Right lobe of liver (tissue), 6 donors: ENCODE data around the gene SH3PXD2A. TPM values are rescaled to one million over a fixed set of nuclear protein-coding genes. Genes with fewer than 3 reads are reported as not detected.
A peak's percentile ranks its signal among the peaks of the same experiment; 100 is the strongest.

Experiments used
- ATAC-seq, 4 donors: fragments of 200-7000 bp; cut with Tn5 transposase; one replicate each; pipeline ENCODE4 v1.9.1; 2020; ENCODE audit warnings: mild to moderate bottlenecking in 4 of 4, moderate library complexity in 4 of 4
- DNase-seq, 3 donors: peaks; one replicate each; pipeline ENCODE4 v3.0.0-alpha.2; 2020
- H3K27ac ChIP-seq, 3 donors: fragments of 200-600 bp; one replicate each; pipeline ENCODE4 v1.8.0; 2022
- H3K27me3 ChIP-seq, 2 donors: fragments of 200-600 bp; one replicate each; pipeline ENCODE4 v1.8.0; 2022
- H3K36me3 ChIP-seq, 4 donors: fragments of 200-600 bp; sonication (generic) in 1 of 4; one replicate each; pipeline versions ENCODE4 v1.5.1 to v1.8.0; 2017 to 2022; ENCODE audit warnings: control low read depth in 1 of 4
- H3K4me1 ChIP-seq, 4 donors: fragments of 200-600 bp; sonication (generic) in 1 of 4; one replicate each; pipeline versions ENCODE4 v1.5.1 to v1.8.0; 2017 to 2022; ENCODE audit warnings: control low read depth in 1 of 4
- H3K4me3 ChIP-seq, 3 donors: fragments of 200-600 bp; one replicate each; pipeline ENCODE4 v1.8.0; 2022
- H3K9me3 ChIP-seq, 4 donors: fragments of 200-600 bp; sonication (generic) in 1 of 4; one replicate each; pipeline versions ENCODE4 v1.5.1 to v1.8.0; 2017 to 2022; ENCODE audit warnings: control low read depth in 1 of 4
- CTCF ChIP-seq, 4 donors: fragments of 200-600 bp in 3 of 4; fragments of 450-650 bp in 1 of 4; IDR thresholded peaks; one replicate each; pipeline versions ENCODE4 v1.5.1 to v1.8.0; 2016 to 2022; ENCODE audit warnings: antibody characterized with exemption in 4 of 4, mild to moderate bottlenecking in 2 of 4
- POLR2A ChIP-seq: fragments of 450-650 bp; IDR thresholded peaks from one replicate; pipeline ENCODE4 v1.6.1; 2017; ENCODE audit warnings: antibody characterized with exemption, mild to moderate bottlenecking
- WGBS: methylation state at CpG from one replicate; pipeline ENCODE4 v1.1.6; 2018; ENCODE audit warnings: low coverage, low lambda C conversion rate; ENCODE audit not compliant: insufficient coverage; ENCODE audit errors: missing lambda C conversion rate; 5-methylcytosine and 5-hydroxymethylcytosine counted together
- intact Hi-C, 2 donors: fragments of 100-400 bp; cut with DNase I; formaldehyde crosslinking; loops; one replicate each; pipeline versions ENCODE4 v1.11.2 to v1.14.1; 2022
- total RNA-seq, 6 experiments: library from RNA; depleted of rRNA in 2 of 6; stranded (reverse); fragments of >200 nt in 2 of 6; fragmentation: NEBNext Ultra II Directional in 3 of 6; extraction: Animal tissue kit (Norgen Biotek cat#: 25700) in 3 of 6; gene quantifications; one replicate each; pipeline versions ENCODE4 v1.1.0 to v1.2.4, GENCODE V29; 2016 to 2023
- donor health status: DM: no; HTN: yes; CAD: no.
- donor health status: DM: no; HTN: no; CAD: no.
- donor health status: DM: no; HTN: no; CAD: no.
- donor health status: DM: no; HTN: yes; CAD: no.
- donor health status: DM: no; HTN: yes; CAD: no.

The SH3PXD2A gene
- total RNA-seq, 6 experiments from 2014 or later: 3.0 to 38.3 (median 10.0) TPM

GRCh38 chr10:103648251-103648635, 207.1 kb downstream of the SH3PXD2A start:
- WGBS: 63% methylated on average over 5 of the region's 8 CpGs
- TF ChIP-seq POLR2A: no peak
- no peak for TF ChIP-seq CTCF (IDR thresholded peaks at IDR 0.05)
- Histone ChIP-seq H3K4me3 (no peak overlapping the region), H3K36me3 (peaks cover 0 to 7% (median 0%) of the 10 kb centered on the region in 4 donors), H3K4me1 (peaks cover 2 to 52% (median 28%) of the 10 kb centered on the region in 4 donors), H3K9me3 (no peaks in the 10 kb centered on the region), H3K27ac (peak overlapping the region in 1 of 3 donors; percentile 94), H3K27me3 (no peaks in the 10 kb centered on the region)
- intact Hi-C loops: no loop called here
- no peak for DNase-seq
- no peak for ATAC-seq

GRCh38 chr10:103646304-103646703, 209.1 kb downstream of the SH3PXD2A start:
- WGBS: 80% methylated on average over 1 of the region's 3 CpGs
- intact Hi-C loops: no loop called here
- Histone ChIP-seq H3K4me1 (peaks cover 0 to 44% (median 19%) of the 10 kb centered on the region in 4 donors), H3K27me3 (no peaks in the 10 kb centered on the region), H3K36me3 (peaks cover 0 to 11% (median 0%) of the 10 kb centered on the region in 4 donors), H3K27ac (no peak overlapping the region), H3K9me3 (no peaks in the 10 kb centered on the region), H3K4me3 (no peak overlapping the region)
- ATAC-seq: no peak
- DNase-seq: no peak
- TF ChIP-seq CTCF (IDR thresholded peaks at IDR 0.05): no peak
- no peak for TF ChIP-seq POLR2A

GRCh38 chr10:103645141-103646054, 210.0 kb downstream of the SH3PXD2A start:
- no peak for TF ChIP-seq CTCF (IDR thresholded peaks at IDR 0.05)
- no peak for TF ChIP-seq POLR2A
- intact Hi-C loops: no loop called here
- peaks cover 0 to 11% (median 0%) of the 10 kb centered on the region in 4 donors for H3K36me3 ChIP-seq
- H3K27ac ChIP-seq: no peak overlapping the region
- H3K27me3 ChIP-seq: no peaks in the 10 kb centered on the region
- peaks cover 0 to 37% (median 16%) of the 10 kb centered on the region in 4 donors for H3K4me1 ChIP-seq
- DNase-seq (peak in 2 of 3 donors; percentile 40 to 48), ATAC-seq (peak in 1 of 4 donors; percentile 40)
- no peak overlapping the region for H3K4me3 ChIP-seq
- H3K9me3 ChIP-seq: no peaks in the 10 kb centered on the region
- 61% methylated on average over 7 of the region's 12 CpGs for WGBS

GRCh38 chr10:103643381-103643780, 212.0 kb downstream of the SH3PXD2A start:
- DNase-seq (no peak), ATAC-seq (peak in 2 of 4 donors; percentile 24 to 25)
- intact Hi-C loops: no loop called here
- H3K9me3 ChIP-seq: no peaks in the 10 kb centered on the region
- no peak overlapping the region for H3K4me3 ChIP-seq
- H3K36me3 ChIP-seq: peaks cover 0 to 11% (median 0%) of the 10 kb centered on the region in 4 donors
- WGBS: 87% methylated on average over 7 of the region's 7 CpGs
- H3K27me3 ChIP-seq: no peaks in the 10 kb centered on the region
- TF ChIP-seq CTCF (IDR thresholded peaks at IDR 0.05) (no peak), POLR2A (no peak)
- H3K4me1 ChIP-seq: peaks cover 0 to 22% (median 3%) of the 10 kb centered on the region in 4 donors
- no peak overlapping the region for H3K27ac ChIP-seq
